ENCODE data around the gene CHCHD4.
A peak's percentile ranks its signal among the peaks of the same experiment; 100 is the strongest.

Gene CHCHD4

DNA sequence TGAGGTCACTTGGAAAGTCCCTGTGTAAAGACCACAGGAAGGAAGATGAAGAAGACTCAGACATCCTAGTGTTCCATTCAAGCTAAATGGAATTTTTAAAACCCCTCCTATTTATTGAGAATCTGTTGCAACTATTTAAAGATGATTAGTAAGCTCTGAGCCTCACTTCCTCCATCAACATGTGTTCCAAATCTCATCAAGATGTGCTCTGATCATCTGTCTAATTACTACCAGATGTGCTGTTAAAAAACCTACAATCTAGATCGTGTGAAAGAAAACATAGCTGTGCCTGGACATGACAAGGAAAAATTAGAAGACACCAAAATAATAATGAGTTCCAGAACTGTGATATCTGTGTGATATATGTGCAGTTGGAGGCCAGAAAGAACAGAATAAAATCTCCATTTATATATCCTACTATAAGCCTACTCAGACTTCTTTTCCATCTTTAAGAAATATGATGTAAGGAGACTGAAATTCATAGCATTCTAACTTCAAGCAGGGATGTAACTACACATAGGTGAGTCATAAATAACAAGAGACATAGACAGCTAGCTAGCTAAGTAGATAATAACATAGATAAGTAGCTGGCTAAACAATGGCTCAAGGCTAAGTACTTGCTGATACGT lies 46.0 kb upstream of the CHCHD4 start:
- no peaks in the 10 kb centered on the region for H3K9me3 ChIP-seq (ENCODE audit: control insufficient read depth, insufficient read depth, low read depth, low read length)
- TF ChIP-seq, protein P1, sequence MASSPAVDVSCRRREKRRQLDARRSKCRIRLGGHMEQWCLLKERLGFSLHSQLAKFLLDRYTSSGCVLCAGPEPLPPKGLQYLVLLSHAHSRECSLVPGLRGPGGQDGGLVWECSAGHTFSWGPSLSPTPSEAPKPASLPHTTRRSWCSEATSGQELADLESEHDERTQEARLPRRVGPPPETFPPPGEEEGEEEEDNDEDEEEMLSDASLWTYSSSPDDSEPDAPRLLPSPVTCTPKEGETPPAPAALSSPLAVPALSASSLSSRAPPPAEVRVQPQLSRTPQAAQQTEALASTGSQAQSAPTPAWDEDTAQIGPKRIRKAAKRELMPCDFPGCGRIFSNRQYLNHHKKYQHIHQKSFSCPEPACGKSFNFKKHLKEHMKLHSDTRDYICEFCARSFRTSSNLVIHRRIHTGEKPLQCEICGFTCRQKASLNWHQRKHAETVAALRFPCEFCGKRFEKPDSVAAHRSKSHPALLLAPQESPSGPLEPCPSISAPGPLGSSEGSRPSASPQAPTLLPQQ (tag by site-specific recombination; IDR thresholded peaks at IDR 0.05), result 0 out of 2 replicates have a peak, but pooled peaks have one; percentile 32
- TF ChIP-seq ZNF335 (tag by site-specific recombination; conservative IDR thresholded peaks at IDR 0.05), result 0 out of 2 replicates have a peak, but pooled peaks have one; percentile 16
- peak; percentile 89 for TF ChIP-seq SP7 (tag by site-specific recombination; IDR thresholded peaks at IDR 0.05)
- TF ChIP-seq ZNF266 (tag by site-specific recombination; IDR thresholded peaks at IDR 0.05; ENCODE audit: low read depth), result no peak
- no peak for TF ChIP-seq ZNF830 (tag by site-specific recombination; IDR thresholded peaks at IDR 0.05; ENCODE audit: low read depth)
- TF ChIP-seq ZIC2 (tag by site-specific recombination; IDR thresholded peaks at IDR 0.05), result no peak
- TF ChIP-seq, protein P2, sequence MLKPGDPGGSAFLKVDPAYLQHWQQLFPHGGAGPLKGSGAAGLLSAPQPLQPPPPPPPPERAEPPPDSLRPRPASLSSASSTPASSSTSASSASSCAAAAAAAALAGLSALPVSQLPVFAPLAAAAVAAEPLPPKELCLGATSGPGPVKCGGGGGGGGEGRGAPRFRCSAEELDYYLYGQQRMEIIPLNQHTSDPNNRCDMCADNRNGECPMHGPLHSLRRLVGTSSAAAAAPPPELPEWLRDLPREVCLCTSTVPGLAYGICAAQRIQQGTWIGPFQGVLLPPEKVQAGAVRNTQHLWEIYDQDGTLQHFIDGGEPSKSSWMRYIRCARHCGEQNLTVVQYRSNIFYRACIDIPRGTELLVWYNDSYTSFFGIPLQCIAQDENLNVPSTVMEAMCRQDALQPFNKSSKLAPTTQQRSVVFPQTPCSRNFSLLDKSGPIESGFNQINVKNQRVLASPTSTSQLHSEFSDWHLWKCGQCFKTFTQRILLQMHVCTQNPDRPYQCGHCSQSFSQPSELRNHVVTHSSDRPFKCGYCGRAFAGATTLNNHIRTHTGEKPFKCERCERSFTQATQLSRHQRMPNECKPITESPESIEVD (tag by site-specific recombination; IDR thresholded peaks at IDR 0.05), result 0 out of 2 replicates have a peak, but pooled peaks have one; percentile 21
- TF ChIP-seq, protein P3, sequence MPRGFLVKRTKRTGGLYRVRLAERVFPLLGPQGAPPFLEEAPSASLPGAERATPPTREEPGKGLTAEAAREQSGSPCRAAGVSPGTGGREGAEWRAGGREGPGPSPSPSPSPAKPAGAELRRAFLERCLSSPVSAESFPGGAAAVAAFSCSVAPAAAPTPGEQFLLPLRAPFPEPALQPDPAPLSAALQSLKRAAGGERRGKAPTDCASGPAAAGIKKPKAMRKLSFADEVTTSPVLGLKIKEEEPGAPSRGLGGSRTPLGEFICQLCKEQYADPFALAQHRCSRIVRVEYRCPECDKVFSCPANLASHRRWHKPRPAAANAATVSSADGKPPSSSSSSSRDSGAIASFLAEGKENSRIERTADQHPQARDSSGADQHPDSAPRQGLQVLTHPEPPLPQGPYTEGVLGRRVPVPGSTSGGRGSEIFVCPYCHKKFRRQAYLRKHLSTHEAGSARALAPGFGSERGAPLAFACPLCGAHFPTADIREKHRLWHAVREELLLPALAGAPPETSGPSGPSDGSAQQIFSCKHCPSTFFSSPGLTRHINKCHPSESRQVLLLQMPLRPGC (tag by site-specific recombination; IDR thresholded peaks at IDR 0.05), result no peak
- no peak for TF ChIP-seq ZNF561 (tag by site-specific recombination; IDR thresholded peaks at IDR 0.05; ENCODE audit: borderline replicate concordance)
- no peak for TF ChIP-seq ZNF426 (tag by site-specific recombination; IDR thresholded peaks at IDR 0.05)
- TF ChIP-seq FEZF1 (tag by site-specific recombination; IDR thresholded peaks at IDR 0.05), result peak; percentile 43; the same call in 1 of the 2 replicates
- no peak for TF ChIP-seq ZNF157 (tag by site-specific recombination; IDR thresholded peaks at IDR 0.05)
- 0 out of 2 replicates have a peak, but pooled peaks have one; percentile 23 for TF ChIP-seq ZNF366 (tag by site-specific recombination; conservative IDR thresholded peaks at IDR 0.05)
- H3K36me3 ChIP-seq (ENCODE audit: control insufficient read depth in 2 of 2, insufficient read depth in 1 of 2, low read length in 2 of 2), result peaks cover 35 to 78% of the 10 kb centered on the region in 2 experiments; a peak in 2 of 3 replicates
- H3K4me3 ChIP-seq (ENCODE audit: low read depth, low read length), result no peak overlapping the region
- POLR2A ChIA-PET, result interaction anchor here (1.5 kb wide), 1 partner anchor 8 kb away, joined by 6 read pairs; the partner anchor contains the start of genes LSM3 and XPC
- 0 out of 2 replicates have a peak, but pooled peaks cover 3% of the 10 kb centered on the region for H3K4me1 ChIP-seq (ENCODE audit: control insufficient read depth, insufficient read depth, low read length)
- CTCF ChIA-PET, result interaction anchor here (1.1 kb wide), 1 partner anchor 750 kb away, joined by 3 read pairs; no protein-coding TSS in a partner anchor
- H3K27ac ChIP-seq (ENCODE audit: extremely low read depth, low read depth, low read length), result no peak overlapping the region

DNA sequence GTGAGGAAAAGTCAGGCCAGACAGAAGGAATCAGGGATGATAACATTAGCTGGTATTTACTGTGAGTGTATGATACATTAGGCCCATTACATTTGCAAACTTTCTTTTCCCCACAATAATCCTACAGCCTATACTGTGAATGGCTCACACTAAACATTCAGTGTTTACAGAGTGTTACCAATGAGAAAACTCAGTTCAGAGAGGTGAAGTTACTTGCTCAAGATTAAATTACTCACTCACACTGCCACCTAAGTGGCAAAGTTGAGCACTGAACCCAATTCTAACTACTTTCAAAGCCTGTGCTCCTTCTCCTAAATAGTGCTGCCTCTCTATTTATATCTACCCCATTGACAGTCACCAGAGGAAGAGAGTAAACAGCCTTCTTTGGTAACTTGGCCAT lies 45.2 kb upstream of the CHCHD4 start:
- ChIA-PET CTCF (no interaction called here), POLR2A (interaction anchor here (1.5 kb wide), 1 partner anchor 9 kb away, joined by 6 read pairs; the partner anchor contains the start of genes LSM3 and XPC)
- H3K36me3 ChIP-seq (ENCODE audit: control insufficient read depth in 2 of 2, insufficient read depth in 1 of 2, low read length in 2 of 2), result peaks cover 42 to 85% of the 10 kb centered on the region in 2 experiments; a peak in 2 of 3 replicates
- H3K4me3 ChIP-seq (ENCODE audit: low read depth, low read length), result no peak overlapping the region
- no peaks in the 10 kb centered on the region for H3K4me1 ChIP-seq (ENCODE audit: control insufficient read depth, insufficient read depth, low read length)
- H3K9me3 ChIP-seq (ENCODE audit: control insufficient read depth, insufficient read depth, low read depth, low read length), result no peaks in the 10 kb centered on the region
- no peak overlapping the region for H3K27ac ChIP-seq (ENCODE audit: extremely low read depth, low read depth, low read length)
- TF ChIP-seq GLI4 (tag by site-specific recombination; IDR thresholded peaks at IDR 0.05) (no peak), SALL2 (tag by site-specific recombination; IDR thresholded peaks at IDR 0.05; ENCODE audit: borderline replicate concordance) (no peak), EGR2 (tag by site-specific recombination; IDR thresholded peaks at IDR 0.05; ENCODE audit: low read depth) (no peak), ZNF416 (tag by site-specific recombination; IDR thresholded peaks at IDR 0.05) (no peak), ZNF768 (tag by site-specific recombination; IDR thresholded peaks at IDR 0.05) (no peak), ZNF202 (tag by site-specific recombination; IDR thresholded peaks at IDR 0.05; ENCODE audit: borderline replicate concordance) (no peak), RBAK (tag by site-specific recombination; IDR thresholded peaks at IDR 0.05) (no peak), ZNF324 (tag by site-specific recombination; IDR thresholded peaks at IDR 0.05) (no peak)
- TF ChIP-seq, protein P1 (tag by site-specific recombination; IDR thresholded peaks at IDR 0.05), result no peak

Data from HEK293 (cell line).